ENCODE results near the gene EXOC4. TPM values are rescaled to one million over a fixed set of nuclear protein-coding genes. Genes with fewer than 3 reads are reported as not detected.

The EXOC4 gene
- total RNA-seq, 4 donors from 2014 or later = 36.9 to 78.0 (median 52.2) TPM

DNA sequence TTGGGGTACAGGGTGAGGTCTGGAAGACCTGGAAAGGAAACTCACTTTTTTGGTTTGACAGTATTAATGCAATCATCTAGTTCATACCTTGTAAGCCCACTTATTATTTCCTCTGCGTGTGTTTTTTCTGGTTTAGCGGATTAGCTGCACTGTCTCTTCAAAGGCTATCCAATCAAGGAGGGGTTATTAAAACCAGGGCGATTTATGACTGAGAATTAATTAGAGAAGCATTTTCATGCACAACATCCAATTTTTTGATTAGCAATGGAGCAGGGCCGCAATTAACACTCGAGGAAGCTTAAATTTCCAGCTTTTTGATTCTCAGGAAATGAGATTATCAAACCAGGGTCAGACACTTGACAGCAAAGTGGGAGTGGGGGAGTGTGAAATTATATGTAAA, 248.9 kb downstream of the EXOC4 start:
- Histone ChIP-seq H3K4me1 (peaks cover 7 to 8% of the 10 kb centered on the region in 2 donors), H3K27ac (no peak overlapping the region), H3K27me3 (no peaks in the 10 kb centered on the region), H3K4me3 (no peak overlapping the region), H3K36me3 (no peaks in the 10 kb centered on the region), H3K9me3 (no peaks in the 10 kb centered on the region)
- no peak for ATAC-seq
- DNase-seq = no peak
- TF ChIP-seq, protein P1, sequence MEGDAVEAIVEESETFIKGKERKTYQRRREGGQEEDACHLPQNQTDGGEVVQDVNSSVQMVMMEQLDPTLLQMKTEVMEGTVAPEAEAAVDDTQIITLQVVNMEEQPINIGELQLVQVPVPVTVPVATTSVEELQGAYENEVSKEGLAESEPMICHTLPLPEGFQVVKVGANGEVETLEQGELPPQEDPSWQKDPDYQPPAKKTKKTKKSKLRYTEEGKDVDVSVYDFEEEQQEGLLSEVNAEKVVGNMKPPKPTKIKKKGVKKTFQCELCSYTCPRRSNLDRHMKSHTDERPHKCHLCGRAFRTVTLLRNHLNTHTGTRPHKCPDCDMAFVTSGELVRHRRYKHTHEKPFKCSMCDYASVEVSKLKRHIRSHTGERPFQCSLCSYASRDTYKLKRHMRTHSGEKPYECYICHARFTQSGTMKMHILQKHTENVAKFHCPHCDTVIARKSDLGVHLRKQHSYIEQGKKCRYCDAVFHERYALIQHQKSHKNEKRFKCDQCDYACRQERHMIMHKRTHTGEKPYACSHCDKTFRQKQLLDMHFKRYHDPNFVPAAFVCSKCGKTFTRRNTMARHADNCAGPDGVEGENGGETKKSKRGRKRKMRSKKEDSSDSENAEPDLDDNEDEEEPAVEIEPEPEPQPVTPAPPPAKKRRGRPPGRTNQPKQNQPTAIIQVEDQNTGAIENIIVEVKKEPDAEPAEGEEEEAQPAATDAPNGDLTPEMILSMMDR (IDR thresholded peaks at IDR 0.05 in 4 of 5, conservative IDR thresholded peaks at IDR 0.05 in 1 of 5) = no peak
- TF ChIP-seq POLR2A (IDR thresholded peaks at IDR 0.05) = no peak
- intact Hi-C loops (cut with DNase I; ENCODE audit: low total_unique reads) (no loop called here), in situ Hi-C loops (cut with MboI; ENCODE audit: low sequenced_read_pairs in 4 of 4) (no loop called here)

DNA sequence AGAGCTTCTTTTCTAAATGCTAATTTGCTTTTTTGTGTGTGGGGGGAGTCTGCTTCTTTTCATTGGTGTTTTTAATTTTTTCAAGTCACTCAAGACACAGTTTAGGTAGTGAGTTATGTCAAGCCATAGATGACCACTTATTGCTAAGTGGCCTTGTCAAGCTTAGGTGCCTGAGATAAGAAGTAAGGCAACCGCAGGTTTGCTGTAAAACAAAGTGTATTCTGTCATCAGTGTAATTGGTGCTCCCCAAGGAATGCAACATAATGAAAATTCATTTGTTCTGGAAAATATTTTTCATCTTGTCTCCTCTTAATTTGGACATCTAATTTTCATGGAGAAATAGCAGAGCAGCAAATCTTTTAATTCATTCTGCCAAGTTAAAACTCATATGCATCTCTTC, 249.6 kb downstream of the EXOC4 start:
- no peak for ATAC-seq
- peaks cover 7 to 8% of the 10 kb centered on the region in 2 donors for H3K4me1 ChIP-seq
- in situ Hi-C loops (cut with MboI; ENCODE audit: low sequenced_read_pairs in 4 of 4) = no loop called here

DNA sequence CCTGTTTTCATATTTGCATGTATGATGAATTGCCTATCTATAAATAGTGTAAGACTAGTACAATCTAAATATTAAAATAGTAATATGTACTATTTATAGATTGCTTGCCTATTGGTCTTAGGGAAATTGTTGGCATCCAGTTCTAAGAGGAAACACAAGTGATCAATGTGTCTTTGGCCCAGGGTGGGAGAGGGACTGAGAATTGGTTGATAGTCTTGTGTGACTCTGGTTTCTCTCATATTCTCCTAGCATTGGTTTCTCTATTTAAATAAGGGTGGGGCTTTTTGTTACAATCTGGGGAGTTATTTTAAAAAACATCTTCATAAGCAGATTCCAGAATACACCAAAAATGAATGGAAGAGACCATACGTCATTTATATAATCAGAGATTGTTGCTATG, 250.1 kb downstream of the EXOC4 start:
- intact Hi-C loops (cut with DNase I; ENCODE audit: low total_unique reads) (no loop called here), in situ Hi-C loops (cut with MboI; ENCODE audit: low sequenced_read_pairs in 4 of 4) (no loop called here)

More for the DNA sequence above, 249.6 kb downstream of the EXOC4 start:
- Histone ChIP-seq H3K9me3 (no peaks in the 10 kb centered on the region), H3K27me3 (no peaks in the 10 kb centered on the region), H3K27ac (no peak overlapping the region), H3K36me3 (no peaks in the 10 kb centered on the region), H3K4me3 (no peak overlapping the region)
- DNase-seq = no peak
- intact Hi-C loops (cut with DNase I; ENCODE audit: low total_unique reads) = no loop called here
- TF ChIP-seq, protein P1 (IDR thresholded peaks at IDR 0.05 in 4 of 5, conservative IDR thresholded peaks at IDR 0.05 in 1 of 5) = no peak
- no peak for TF ChIP-seq POLR2A (IDR thresholded peaks at IDR 0.05)

DNA sequence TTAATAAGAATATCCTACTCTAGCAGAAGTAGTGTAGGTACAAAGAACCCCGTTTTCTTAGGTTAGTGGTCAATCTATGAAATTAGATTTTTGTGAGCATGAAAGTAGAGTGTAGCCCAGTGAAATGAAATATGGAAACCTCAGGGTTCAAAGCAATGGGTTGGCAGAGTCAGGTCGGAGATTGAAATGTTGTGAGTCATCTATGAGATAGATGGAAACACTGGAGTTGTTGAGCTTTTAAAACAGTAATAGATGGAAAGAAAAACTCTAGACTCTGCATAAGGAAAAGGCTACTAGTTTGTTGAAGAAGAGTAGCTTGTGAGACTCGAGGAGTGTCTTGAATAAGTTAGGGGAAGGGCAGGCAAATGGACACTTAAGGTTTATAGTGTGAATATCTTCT, 251.9 kb downstream of the EXOC4 start:
- no peaks in the 10 kb centered on the region for H3K27me3 ChIP-seq
- H3K27ac ChIP-seq = no peak overlapping the region
- TF ChIP-seq POLR2A (IDR thresholded peaks at IDR 0.05) = no peak
- TF ChIP-seq, protein P1 (IDR thresholded peaks at IDR 0.05 in 4 of 5, conservative IDR thresholded peaks at IDR 0.05 in 1 of 5) = no peak
- ATAC-seq (no peak), DNase-seq (no peak)
- no peak overlapping the region for H3K4me3 ChIP-seq
- no peaks in the 10 kb centered on the region for H3K36me3 ChIP-seq
- no peaks in the 10 kb centered on the region for H3K9me3 ChIP-seq
- intact Hi-C loops (cut with DNase I; ENCODE audit: low total_unique reads) (no loop called here), in situ Hi-C loops (cut with MboI; ENCODE audit: low sequenced_read_pairs in 4 of 4) (no loop called here)
- H3K4me1 ChIP-seq = peaks cover 7 to 8% of the 10 kb centered on the region in 2 donors

More for the DNA sequence above, 250.1 kb downstream of the EXOC4 start:
- Histone ChIP-seq H3K27me3 (no peaks in the 10 kb centered on the region), H3K27ac (no peak overlapping the region), H3K4me3 (no peak overlapping the region), H3K4me1 (peaks cover 7 to 8% of the 10 kb centered on the region in 2 donors), H3K36me3 (no peaks in the 10 kb centered on the region), H3K9me3 (no peaks in the 10 kb centered on the region)
- DNase-seq = no peak
- TF ChIP-seq, protein P1 (IDR thresholded peaks at IDR 0.05 in 4 of 5, conservative IDR thresholded peaks at IDR 0.05 in 1 of 5) = no peak
- no peak for TF ChIP-seq POLR2A (IDR thresholded peaks at IDR 0.05)
- ATAC-seq = no peak

DNA sequence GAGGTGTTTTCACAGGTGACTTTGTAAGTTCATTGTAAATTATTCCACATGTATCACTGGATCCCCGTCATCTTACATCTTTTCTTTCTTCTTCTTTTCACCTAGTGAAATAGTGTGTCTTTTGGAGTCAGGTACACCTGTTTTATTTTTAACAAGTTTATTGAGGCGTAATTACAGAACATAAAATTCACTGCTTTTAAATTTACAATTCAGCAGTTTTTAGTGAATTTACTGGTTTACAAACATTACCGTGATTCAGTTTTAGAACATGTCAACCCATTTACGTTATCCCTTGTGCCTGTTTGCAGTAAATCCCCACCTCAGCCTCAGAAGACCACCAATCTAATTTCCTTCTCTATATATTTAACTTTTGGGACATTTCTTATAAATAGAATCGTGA, 256.9 kb downstream of the EXOC4 start:
- no peak for TF ChIP-seq POLR2A (IDR thresholded peaks at IDR 0.05)
- TF ChIP-seq, protein P1 (IDR thresholded peaks at IDR 0.05 in 4 of 5, conservative IDR thresholded peaks at IDR 0.05 in 1 of 5) = no peak

More for the DNA sequence above, 256.9 kb downstream of the EXOC4 start:
- Histone ChIP-seq H3K9me3 (no peaks in the 10 kb centered on the region), H3K4me3 (no peak overlapping the region), H3K4me1 (no peaks in the 10 kb centered on the region), H3K36me3 (no peaks in the 10 kb centered on the region), H3K27me3 (no peaks in the 10 kb centered on the region), H3K27ac (no peak overlapping the region)
- intact Hi-C loops (cut with DNase I; ENCODE audit: low total_unique reads) (no loop called here), in situ Hi-C loops (cut with MboI; ENCODE audit: low sequenced_read_pairs in 4 of 4) (no loop called here)
- no peak for ATAC-seq
- no peak for DNase-seq

Measured in gastrocnemius medialis (tissue), 4 donors.